ENCODE results near the gene TMEM109.

The TMEM109 gene

GRCh38 chr11:60879104-60879503 lies 34.9 kb upstream of the TMEM109 start:
- TF ChIP-seq, protein P1, sequence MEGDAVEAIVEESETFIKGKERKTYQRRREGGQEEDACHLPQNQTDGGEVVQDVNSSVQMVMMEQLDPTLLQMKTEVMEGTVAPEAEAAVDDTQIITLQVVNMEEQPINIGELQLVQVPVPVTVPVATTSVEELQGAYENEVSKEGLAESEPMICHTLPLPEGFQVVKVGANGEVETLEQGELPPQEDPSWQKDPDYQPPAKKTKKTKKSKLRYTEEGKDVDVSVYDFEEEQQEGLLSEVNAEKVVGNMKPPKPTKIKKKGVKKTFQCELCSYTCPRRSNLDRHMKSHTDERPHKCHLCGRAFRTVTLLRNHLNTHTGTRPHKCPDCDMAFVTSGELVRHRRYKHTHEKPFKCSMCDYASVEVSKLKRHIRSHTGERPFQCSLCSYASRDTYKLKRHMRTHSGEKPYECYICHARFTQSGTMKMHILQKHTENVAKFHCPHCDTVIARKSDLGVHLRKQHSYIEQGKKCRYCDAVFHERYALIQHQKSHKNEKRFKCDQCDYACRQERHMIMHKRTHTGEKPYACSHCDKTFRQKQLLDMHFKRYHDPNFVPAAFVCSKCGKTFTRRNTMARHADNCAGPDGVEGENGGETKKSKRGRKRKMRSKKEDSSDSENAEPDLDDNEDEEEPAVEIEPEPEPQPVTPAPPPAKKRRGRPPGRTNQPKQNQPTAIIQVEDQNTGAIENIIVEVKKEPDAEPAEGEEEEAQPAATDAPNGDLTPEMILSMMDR (conservative IDR thresholded peaks at IDR 0.05; ENCODE audit: low read depth) = no peak
- DNase-seq (ENCODE audit: low spot score) = no peak
- ChIA-PET POLR2A (ENCODE audit: low non-redundant PET) (no interaction called here), CTCF (interaction anchor here (0.7 to 2.0 kb wide), 2 partner anchors 48 to 115 kb away, joined by 5 to 10 read pairs; no protein-coding TSS in a partner anchor)
- no peak overlapping the region for H3K27ac ChIP-seq

DNA sequence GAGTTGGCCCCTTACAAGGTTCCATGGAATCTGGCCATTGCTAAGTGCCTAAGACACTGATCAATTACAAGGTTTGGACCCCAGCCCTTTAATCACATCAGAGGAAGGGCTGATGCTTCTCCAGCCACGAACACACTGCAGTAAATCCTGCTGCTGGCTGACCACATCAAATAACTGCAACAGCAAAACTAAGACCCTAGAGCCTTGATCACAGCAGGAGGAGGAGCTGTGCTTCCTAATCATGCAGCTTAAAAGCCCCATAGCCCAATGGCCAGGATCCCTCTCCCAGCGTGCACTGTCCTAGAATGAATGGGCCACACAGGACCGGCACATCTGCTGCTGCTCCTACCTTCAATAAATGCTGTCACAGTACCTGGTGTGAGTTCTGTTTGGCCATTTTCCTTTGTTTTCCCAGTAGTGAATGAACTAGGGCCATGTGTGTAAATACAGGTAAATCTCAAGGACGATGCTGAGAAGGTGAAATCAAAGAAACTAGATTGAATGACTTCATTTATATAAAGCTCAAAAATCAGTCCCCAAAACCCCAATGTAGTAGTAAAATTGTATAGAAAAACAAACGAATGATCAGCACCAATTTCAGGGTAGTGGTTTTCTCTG lies 33.9 kb upstream of the TMEM109 start:
- TF ChIP-seq, protein P1 (conservative IDR thresholded peaks at IDR 0.05; ENCODE audit: low read depth) = no peak
- DNase-seq (ENCODE audit: low spot score) = no peak
- ChIA-PET CTCF (no interaction called here), POLR2A (ENCODE audit: low non-redundant PET) (no interaction called here)
- no peak overlapping the region for H3K27ac ChIP-seq

DNA sequence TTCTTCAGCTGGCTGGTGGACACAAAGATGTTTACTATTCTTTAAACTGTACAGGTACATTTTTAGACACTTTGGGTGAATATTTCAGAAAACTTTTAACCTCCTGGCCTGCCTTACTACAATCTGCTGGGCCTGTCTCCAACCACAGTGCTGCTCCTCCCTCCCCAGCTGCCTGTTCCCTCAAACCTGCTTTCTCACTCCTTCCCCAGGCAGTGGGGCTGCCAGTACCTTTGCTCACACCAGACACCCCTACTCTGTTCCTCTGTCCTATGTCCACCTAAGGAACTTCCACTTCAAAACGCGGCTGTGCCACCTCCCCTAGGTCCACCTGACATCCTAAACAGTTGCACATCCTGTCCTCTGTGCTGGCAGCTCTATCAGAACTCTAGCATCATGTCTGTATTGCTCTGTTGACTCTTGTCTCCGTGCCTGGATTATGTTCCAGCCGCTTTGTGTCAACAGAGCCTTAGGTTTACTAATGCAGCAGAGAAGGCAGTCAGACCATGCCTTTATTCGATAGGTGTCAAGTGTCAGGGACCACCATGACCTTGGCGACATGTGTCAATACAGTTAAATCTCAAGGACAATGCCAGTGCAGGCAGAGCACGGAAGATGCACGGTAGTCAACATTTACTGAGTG lies 33.2 kb upstream of the TMEM109 start:
- TF ChIP-seq, protein P1 (conservative IDR thresholded peaks at IDR 0.05; ENCODE audit: low read depth) = no peak
- CTCF ChIA-PET = no interaction called here
- H3K27ac ChIP-seq = no peak overlapping the region
- POLR2A ChIA-PET (ENCODE audit: low non-redundant PET) = no interaction called here
- no peak for DNase-seq (ENCODE audit: low spot score)

DNA sequence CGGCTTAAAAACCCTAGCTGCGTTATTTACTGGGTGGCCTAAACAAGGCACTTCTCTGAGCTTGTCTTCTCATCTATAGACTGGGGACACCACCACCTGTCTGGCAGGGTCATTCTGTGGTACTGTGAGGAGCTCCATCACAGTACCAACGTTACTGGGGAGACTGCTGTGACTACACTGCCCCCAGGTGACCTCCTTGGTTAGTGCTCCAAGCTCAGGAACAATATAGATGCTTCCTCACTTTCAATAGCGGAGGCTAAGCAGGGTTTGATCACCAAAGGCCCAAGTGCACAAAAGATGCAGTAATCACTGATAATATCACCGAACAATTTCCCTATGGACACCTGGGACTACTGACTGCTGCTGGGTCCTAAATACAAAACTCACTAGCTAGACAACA lies 26.4 kb upstream of the TMEM109 start:
- no peak overlapping the region for H3K27ac ChIP-seq
- POLR2A ChIA-PET (ENCODE audit: low non-redundant PET) = no interaction called here
- CTCF ChIA-PET = interaction anchor here (0.5 to 1.6 kb wide), 8 partner anchors 12 to 379 kb away, joined by 3 to 15 read pairs (median 4); no protein-coding TSS in a partner anchor
- TF ChIP-seq, protein P1 (conservative IDR thresholded peaks at IDR 0.05; ENCODE audit: low read depth) = no peak; the same call in 1 of the 2 replicates
- no peak for DNase-seq (ENCODE audit: low spot score)

DNA sequence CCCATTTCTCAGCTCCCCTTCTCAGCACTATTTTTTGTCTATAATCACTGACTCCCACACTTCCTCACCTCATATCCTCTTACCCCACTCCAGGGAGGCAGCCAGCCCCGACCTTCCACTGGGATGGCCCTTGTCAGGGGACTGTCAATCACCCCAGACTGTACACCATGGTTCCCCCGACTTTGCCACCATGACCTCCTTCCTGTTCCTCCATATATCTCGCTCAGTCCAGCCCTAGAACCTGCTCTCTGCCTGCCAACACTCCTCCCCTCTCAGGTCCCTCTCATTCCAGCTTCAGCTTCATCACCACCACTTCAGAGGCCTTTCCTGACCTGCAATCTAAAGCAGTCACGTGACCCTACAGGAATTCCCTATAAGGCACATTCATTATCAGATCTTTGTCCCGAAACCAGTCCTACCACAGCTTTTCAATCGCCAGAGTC lies 24.1 kb upstream of the TMEM109 start:
- DNase-seq (ENCODE audit: low spot score) = no peak
- ChIA-PET POLR2A (ENCODE audit: low non-redundant PET) (no interaction called here), CTCF (interaction anchor here (1.1 kb wide), 1 partner anchor 9 kb away, joined by 5 read pairs; no protein-coding TSS in a partner anchor)

GRCh38 chr11:60890696-60891095 lies 23.3 kb upstream of the TMEM109 start:
- TF ChIP-seq, protein P1 (conservative IDR thresholded peaks at IDR 0.05; ENCODE audit: low read depth) = no peak

More for the DNA sequence above, 24.1 kb upstream of the TMEM109 start:
- peak overlapping the region; percentile 19; the same call in 1 of the 2 replicates for H3K27ac ChIP-seq
- TF ChIP-seq, protein P1 (conservative IDR thresholded peaks at IDR 0.05; ENCODE audit: low read depth) = no peak

More at GRCh38 chr11:60890696-60891095, 23.3 kb upstream of the TMEM109 start:
- ChIA-PET CTCF (no interaction called here), POLR2A (ENCODE audit: low non-redundant PET) (no interaction called here)
- DNase-seq (ENCODE audit: low spot score) = no peak
- H3K27ac ChIP-seq = no peak overlapping the region

Measured in RWPE1 (cell line).